NCI-H2081 treated with DMSO at 0.1 percent for 48 hours (cell line): Measurements from ENCODE around the gene SLIT3.

Experiments used
- DNase-seq: peaks from one replicate; lab custom pipeline; 2025; lab: John Stamatoyannopoulos, UW

SLIT3 gene

DNA sequence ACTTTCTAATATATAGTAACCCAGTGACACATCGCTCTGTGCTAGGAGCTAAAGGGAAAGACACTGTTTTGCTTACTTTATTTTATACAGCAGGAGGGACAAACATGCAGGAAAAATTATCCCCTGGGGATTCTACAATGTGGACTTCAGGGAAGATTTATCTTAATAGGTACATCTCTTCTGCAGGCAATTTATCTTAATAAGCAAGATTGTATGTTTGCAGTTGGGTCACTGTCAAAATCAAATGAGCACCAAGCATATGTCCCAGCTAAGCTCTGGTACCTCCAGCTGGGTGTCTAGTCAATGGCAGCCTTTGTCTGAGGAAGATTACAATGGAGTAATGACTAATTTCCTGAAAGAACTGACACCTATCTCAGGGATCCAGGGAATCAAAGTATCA is 411.9 kb downstream of the SLIT3 start:
- DNase-seq, result no peak

DNA sequence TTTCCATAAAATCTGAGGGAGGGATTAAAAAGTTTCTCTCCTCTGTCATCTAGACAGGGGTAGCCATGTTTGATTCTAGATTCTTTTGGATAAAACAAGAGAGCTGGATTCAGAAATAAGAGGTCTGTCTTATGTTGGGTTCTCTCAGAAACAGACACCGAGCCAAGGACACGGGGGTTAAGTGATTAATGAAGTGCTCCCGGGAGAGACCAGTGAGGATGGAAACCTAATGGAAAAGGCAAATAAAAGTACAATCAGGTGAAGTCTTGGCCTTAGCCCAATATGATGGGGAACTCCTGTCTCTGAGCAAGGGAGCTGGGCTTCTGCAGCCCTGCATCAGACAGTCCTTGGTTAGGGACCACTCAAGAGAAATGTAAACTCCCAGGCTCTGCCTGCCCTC is 413.0 kb downstream of the SLIT3 start:
- DNase-seq, result no peak

DNA sequence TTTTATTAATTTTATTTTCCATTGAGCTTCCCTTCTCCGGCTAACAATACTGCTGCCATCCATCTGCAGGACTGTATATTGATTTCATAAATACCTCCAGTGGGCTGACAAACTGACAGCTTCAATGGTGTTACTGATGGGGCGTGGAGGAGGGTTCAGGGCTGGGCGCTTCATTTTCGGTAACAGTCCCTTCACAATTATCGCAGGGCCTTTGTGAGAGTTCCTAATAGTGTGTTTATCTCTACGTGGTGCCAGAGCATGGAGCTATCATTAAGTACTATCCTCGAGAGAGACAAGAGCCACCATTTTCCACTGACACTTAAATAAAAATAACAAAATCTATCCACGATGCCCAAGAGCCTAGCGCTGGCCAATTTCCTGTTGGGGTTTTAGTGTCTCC is 414.8 kb downstream of the SLIT3 start:
- DNase-seq, result no peak

DNA sequence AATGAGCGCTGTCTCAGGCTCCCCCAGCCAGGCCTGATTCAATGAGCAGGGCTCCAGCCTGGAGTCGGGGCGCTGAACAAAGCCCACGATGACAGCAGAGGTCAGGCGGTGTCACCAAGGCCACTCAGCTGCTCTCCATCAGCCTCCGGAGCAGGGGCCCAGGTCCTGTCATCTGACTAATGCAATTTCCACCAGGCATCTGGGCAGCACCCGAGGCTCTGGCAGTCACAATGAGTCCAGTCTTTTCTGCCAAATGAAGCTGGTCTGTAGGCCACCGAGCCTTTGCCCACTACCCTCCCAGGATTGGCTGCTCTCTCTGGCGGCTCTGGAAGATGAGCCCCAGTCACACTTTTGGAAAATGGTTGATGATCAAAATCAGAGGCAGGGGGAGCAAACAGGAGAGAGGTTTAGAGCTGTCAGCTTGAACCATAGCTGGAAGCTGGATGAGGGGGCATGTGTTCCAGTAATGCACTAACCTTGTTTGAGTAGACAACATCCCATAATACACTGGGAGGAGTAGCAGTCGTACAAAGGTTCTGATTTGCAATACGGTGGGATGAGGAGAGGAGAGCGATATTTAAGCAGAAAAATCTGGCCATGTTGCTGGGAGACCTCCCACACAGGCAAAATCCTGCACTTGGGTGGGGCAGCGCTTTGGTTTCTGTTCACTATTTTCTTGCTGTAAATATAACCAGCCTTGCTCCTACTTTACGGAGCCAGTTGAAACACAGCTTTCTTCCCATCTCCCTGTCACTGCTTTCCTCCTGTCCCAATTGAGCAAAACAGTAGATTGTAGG is 415.4 kb downstream of the SLIT3 start:
- no peak for DNase-seq

DNA sequence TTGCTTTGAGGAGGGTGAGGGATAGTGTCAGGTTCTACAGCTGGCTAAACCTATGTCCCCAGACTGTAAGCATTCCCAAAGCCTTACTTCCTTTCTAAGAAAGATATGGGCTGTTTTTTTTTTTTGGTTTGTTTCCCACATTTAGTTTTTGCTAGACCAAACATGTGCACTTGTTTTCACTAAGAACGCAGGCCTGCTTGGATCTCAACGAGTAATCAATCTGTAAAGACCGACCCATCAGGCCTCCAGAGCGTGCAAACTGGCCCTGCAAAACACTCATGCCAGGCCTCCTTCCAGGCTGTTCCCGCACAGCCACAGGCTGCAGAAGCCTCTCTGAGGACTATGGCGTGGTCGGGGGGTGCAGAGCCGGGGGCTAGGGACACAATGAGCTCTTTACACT is 416.9 kb downstream of the SLIT3 start:
- no peak for DNase-seq

DNA sequence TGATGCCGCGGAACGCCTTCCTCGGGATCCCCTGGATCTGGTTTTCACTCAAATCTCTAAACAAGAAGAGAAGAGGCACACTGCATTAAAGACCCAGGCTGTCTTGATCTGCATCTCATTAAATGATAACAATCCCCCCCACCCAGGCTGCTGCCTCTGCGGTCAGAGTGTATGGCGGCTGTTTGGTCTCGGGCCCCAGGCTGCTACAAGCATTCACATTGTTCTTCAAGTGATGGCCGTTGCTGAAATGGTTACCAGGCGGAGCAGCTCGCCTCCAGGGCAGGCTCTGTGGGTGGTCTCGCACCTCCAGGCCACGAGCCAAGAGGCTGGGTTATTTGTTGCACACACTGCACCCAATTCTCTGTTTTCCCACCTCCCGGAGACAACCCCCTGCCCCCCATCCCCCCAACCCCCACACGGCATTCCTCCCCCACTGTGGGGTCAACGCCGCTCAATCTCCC is 417.6 kb downstream of the SLIT3 start:
- DNase-seq, result no peak

DNA sequence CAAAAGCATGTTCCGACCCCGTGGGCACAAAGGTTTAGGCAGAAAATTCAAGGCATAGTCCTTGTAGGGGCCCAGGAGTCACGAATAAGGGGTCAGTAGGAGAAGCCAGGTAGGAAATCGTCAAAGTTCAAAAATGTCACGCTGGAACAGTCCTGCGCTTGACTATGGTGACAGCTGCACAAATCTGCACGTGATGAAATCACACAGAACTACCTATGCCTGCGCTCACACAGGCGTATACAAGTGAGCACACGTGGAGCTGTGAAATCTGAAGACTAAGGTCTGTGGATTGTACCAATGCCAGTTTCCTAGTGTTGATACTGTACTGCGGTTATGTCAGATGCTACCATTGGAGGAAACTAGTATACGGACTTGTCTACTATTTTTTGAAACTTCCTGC is 418.7 kb downstream of the SLIT3 start:
- no peak for DNase-seq

DNA sequence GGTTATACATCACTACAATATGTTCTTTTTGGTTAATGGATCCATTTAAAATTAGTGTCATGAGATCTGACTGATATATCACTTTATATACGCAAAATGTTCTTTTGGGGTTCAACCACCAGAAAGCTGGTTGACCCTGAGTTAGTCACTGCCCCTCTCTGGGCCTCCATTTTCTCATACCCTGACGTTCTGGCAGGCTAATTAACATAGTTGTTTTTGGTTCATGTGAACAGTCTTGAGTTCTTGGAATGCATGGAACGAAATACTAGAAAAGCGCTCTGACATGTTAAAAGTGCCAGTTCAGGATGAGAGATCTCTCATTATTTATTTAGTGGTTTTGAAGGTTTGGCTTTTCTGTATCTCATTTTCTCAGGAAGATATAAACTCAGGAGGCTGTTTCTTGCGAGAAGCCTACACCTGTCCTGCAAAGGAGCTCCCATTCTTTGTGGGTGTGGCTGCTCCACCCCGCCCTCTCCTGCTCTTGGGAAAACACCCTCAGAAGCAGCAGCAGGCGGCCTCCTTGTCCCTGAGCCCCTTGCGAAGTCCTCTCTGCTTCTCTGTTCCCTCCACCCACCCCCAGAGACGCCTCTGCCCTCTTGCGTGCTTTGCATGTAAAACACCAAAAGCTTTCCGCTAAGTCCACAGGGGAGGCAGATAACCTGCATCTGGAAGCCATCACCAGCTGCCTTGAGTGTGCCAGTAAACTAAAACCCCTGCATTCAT is 419.4 kb downstream of the SLIT3 start:
- DNase-seq, result no peak

DNA sequence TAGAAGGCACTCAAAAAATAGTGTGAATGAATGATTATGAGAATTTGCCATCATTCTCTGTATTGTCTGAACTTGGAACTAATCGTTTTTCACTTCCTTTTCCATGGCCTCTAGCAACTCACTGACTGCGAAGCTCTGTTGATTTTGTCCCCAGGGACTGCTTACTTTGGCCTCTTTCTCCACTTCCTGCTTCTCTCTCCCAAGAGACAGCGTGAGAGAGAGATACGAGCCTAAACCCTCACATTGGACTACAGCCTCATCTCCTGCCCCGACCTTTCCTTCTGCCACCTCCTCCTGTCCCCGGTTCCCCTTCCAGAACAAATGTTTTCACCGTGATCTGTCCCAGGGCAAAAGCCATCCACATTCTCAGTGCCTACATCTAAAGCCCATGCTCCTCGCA is 421.0 kb downstream of the SLIT3 start:
- DNase-seq, result no peak

DNA sequence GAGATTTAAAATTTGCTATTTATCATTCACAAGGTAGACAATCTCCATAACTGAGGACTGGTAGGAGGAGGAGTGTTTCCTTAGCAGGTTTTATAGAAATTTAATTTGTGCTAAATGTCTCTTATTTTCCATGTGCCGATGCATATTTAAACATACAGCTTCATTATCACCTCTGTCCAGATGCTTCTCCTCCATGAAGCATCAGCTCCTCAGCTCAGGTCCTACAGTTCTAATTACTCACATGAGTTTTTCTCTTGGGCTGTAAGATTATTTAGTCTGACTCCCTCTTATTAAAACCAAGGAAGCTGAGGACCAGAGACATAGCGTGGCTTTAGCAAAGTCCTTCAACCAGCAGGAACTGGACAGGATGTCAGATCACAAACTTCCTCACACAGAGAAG is 421.6 kb downstream of the SLIT3 start:
- no peak for DNase-seq

DNA sequence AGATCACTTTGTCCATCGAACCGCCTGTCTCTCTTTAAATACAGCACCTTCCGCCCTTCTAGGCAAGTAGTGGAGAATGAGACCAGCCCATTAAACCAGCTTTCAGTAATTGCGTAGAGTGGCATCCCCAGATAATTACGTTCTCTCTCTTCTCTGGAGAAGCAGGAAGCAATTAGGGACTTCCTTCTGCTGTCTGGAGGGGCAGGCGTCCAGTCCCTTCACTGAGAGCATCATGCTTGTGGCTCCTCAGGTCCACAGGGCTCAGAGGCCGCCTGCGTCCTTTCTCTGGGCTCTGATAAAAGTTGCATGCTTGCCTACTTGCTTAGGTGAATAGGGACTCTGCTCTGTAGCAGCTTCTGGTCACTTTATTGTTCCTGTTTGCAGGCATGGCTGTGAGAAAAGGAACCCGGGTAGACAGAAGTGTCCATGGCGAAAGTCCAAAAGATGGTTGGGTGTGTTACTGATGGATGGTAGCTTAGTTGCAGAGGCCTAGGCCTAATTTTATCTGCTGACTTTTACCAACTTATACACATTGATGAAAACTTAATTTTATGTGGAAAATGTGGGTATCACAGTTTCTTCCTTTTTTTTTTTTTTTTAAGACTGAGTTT is 422.7 kb downstream of the SLIT3 start:
- no peak for DNase-seq

DNA sequence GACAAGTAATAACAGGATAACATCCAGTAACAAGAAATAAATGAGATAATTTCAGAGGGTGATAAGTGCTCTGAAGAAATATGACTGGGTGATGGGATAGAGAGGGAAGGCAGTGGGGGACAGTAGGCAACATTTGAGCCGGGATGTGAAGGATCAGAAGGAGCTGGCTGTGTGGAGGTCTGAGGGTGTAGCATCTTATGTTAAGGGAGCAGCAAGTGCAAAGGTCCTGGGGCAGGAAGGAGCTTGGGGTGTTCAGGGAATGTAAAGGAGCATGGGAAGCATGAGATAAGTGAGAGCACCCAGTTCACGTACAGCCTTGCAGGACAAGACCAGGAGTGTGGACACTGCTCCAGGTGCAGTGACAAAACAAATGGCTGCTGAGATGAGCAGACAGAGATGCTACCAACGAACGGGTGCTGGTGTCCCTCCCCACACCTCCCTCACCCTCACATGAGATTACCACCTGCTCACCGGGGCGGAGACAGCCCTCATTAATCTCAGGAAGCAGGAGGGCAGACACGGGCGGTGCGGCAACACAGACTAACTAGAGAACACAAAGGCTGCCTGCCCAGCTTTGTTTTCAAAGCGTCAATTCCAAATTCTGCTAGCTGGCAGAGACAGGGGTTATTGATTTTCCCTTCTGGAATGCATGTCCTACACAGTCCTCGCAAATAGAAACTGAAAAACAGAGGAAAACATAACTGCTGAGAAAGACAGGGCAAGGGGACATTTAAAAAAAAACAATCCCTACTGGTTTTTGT is 423.6 kb downstream of the SLIT3 start:
- DNase-seq, result no peak

DNA sequence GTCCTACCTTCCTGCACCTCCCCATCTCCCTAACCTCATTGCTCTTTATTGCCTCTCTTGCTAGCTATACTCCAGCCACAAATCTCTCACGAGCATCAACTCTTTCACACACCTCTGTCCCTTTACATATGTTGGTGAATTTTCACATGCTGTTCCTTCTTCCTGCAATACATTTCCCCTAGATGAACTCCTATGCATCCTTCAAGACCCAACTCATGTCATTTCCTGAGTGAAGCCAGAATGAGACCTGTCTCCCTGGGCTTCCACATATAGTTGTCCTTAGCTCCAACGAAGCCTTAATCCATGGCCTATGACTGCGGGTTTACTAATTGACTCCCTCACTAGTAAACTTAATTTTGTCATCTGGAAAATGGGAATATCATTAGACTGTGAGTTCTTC is 424.5 kb downstream of the SLIT3 start:
- DNase-seq, result no peak

DNA sequence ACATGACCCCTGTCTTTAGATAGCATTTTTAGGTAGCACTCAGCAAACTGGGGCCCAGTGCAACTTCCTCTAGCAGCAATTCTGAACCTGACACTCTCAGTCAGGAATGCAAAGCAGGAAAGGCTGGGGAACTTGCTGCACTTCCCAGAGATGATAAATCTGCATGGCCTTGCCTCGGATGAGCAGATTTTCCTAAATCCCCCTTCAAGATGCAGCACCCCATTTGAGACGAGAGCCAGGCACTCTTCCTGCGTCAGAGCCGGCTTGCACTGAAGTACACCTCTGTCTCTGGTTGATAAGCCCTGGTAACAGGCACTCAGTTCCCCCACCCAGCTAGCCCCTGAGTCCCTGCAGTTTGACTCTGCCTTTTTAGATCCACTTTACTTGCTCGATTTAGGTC is 425.1 kb downstream of the SLIT3 start:
- DNase-seq, result no peak

DNA sequence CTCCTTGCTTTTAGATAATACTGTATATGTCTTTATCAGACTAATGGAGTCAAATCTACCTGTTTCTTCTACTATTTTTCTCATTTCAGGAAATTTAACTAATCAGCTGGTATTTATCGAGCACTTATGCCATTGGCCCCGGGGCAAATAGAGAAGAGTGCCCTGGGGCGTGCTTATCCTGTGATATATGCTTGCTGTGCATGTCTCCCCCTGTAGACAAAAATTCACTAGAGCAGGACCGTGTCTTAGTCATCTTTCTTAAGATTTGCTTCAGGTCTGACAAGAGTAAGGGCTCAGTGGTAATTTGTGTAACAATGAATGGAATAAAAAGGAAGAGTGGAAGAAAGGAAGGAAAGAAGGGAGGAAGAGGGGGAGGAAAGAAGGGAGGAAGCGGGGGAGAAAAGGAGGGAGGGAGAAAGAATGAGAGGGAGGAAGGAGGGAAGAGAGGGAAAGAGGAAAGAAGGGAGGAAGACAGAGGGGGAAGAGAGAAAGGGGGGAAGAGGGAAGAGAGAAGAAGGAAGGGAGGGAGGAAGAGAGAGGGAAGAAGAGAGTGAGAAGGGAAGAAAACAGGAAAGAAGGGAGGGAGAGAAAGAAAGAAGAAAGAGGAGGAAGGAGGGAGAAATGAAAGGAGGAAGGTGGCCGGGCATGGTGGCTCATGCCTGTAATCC is 426.1 kb downstream of the SLIT3 start:
- DNase-seq, result no peak

DNA sequence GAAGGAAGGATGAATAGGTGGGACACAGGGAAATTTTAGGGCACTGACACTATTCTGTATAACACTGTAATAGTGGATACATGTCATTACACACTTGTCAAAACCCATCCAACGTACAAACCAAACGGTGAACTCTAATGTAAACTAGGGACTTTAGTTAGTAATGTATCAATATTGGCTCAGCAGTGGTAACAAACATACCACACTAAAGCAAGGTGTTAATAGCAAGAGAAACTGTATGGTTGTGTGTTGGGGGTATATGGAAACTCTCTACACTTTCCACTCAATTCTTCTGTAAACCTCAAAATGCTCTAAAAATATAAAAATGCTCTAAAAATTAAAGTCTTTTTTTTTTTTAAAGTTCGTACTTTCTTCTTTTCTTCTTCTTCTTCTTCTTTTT is 428.7 kb downstream of the SLIT3 start:
- no peak for DNase-seq

DNA sequence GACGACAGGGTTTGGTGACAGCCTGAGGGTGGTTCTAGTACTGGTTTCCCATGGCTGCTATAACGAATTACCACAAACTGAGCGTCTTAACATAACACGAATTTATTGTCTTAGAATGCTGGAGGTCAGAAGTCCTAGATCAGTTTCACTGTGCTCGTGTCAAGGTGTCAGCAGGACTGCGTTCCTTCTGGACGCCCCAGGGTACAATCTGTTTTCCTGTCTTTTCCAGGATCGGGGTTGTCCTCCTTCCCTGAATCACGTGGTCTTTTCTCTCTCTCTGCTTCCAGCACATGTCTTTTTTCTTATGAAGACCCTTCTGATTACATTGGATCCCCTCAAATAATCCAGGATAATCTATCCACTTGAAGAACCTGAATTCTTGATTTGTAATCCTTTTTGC is 430.0 kb downstream of the SLIT3 start:
- DNase-seq, result no peak

DNA sequence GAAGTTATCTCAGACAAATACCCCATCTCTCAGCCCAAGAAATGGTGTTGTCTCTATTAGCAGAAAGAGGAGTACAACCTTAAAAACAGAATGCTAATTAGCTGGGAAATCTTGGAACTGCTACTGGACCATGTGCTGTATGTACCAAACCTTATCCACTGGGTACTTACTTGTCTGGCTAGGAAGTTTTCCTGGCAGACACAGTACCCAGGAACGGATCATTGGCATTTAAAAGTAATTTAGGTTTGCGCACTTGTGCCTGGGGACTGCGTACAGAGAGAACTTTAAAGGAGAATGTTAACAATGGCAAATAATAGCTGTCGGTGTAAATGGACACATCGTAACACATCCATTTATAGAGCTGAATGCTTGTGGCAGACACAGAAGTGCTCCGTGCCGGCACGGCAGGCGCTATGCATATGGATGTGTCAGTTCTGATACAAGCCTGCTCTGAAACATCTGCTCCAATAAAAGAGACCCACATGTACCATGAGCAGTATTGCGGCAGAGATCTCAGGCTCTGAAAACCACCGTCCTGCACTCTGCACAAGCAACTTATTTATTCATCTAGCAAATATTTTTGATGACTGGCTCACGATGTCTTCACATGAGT is 431.2 kb downstream of the SLIT3 start:
- no peak for DNase-seq

DNA sequence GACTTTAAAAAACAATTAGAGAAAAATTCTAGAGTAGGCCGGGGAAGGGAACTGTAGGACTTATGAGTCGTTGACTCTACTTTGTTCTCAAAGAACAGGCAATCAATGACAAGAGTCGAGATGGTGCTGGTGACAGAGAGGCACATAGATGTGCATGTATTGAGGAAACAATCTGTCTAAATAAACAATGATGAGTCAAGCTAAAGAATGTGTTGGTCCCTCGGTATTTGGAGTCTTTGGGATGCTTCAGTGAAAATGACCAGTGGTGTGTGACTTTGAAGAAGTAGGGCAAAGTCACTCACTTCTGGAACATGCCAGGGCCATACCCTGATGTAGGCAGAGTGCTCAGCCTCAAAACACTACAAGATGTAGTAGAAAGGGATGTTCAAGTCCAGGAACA is 433.7 kb downstream of the SLIT3 start:
- DNase-seq, result no peak

DNA sequence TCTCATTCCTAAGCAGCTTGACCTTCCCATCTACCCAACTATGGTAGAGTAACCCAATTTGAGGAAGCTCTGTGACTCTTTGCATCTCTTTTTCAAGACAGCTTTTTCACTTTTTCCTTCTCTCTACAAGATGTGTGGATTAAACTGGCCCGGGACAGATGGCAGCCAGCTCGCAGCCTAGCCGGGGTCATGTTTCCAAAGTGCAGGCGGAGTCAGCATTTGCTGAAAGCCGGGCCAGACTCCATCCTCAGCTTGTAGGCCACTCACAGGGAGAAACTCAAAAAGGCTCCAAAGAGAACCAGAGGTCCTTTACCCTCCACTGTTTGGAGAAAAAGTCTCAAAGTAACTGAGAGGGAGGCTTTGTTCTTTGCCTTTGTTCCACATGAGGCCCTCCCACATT is 435.0 kb downstream of the SLIT3 start:
- no peak for DNase-seq

DNA sequence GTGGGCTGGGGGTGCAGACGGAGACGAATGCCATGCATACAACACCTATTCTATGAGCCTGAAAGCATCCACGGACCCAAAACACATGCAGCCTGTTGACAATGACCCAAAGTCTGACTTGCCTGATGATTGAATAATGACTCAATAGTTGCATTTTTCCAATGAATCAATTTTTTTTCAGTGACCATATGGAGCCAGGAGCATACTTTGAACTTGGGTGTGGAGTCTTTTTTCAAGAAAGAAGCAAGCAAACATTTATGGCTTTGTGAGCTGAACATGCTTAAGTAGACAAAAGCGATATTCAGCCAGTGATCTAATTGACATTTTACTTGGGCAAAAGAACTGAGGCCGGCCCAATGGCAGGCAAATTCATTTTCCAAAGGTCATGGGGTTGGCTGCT is 437.9 kb downstream of the SLIT3 start:
- DNase-seq, result no peak

DNA sequence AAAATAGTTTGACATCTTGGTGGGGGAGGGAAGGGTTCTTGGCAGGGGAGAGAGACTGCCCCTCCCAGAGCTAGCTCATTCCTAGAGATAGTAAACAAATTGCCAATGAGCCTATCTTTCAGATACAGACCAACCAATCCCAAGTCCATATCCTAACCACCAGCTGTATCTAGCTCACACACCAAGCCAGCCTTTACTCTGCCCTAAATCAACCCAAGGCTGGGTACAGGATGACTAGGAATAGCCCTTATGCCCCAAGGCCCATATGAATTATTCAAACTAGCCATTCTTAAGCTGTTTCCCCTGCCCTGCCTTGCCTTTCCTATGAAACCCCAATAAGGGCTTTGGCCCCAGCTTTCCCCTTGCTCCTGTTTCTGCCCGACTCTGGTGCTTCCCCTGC is 440.4 kb downstream of the SLIT3 start:
- no peak for DNase-seq
